Inflammatory macrophage (primary cell): ENCODE results near the gene ARL16.
A peak's percentile ranks its signal among the peaks of the same experiment; 100 is the strongest.

Source experiments
- DNase-seq, 2 donors: peaks; one replicate each; pipeline ENCODE4 v3.0.0-alpha.2; 2020 to 2022

The ARL16 gene

DNA sequence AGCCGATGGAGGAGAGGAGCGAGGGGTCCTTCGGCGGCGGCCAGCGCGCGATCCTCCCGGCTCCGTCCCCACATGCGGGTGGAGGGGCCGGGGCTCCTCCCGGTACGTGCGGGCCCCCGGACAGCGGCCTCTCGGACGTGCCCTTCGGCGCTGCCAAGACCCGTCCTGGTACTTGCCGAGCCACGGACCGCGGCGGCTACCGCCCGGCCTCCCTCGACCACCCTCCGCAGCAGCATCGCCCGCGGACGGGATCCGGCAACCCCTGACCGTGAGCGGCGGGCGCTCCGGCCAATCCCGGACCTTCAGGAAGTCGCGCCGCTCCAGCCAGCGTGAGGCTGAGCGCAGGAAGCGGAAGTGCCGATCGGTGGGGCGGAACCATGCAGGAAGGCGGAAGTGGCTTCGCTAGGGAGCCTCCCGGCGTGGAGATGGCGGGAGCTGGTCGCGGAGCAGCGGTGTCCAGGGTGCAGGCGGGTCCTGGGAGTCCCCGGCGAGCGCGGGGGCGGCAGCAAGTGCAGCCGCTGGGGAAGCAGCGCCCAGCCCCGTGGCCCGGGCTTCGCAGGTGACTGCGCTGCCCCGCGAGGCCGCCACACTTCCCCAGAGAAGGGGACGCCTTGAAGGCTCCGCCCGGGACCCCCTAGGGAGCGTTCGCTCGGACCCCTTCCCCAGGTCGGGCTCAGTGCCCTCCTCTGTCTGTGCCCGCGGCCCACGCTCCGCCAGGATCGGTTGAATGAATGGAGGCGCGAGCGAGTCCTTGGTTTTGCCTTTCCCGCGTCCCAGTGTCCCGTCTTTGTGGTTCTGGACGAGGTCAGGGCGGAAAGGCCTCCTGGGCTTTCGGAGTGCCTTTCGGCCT, 17.0 kb downstream of the ARL16 start, which contains the start of the genes CCDC137 and OXLD1:
TSS of gene CCDC137 (plus strand) at position 396 of the 850 bp plus-strand sequence. CDS start at position 426, 30 bp downstream.
TSS of gene OXLD1 (minus strand) at position 264 of the 850 bp plus-strand sequence. CDS start at position 236, 28 bp downstream.
- DNase-seq: peak; percentile 97 to 99

GRCh38 chr17:81666092-81666341, 17.6 kb downstream of the ARL16 start:
- DNase-seq: peak in 1 of 2 donors; percentile 21

GRCh38 chr17:81665205-81666091, 18.1 kb downstream of the ARL16 start:
- peak; percentile 14 to 35 for DNase-seq

DNA sequence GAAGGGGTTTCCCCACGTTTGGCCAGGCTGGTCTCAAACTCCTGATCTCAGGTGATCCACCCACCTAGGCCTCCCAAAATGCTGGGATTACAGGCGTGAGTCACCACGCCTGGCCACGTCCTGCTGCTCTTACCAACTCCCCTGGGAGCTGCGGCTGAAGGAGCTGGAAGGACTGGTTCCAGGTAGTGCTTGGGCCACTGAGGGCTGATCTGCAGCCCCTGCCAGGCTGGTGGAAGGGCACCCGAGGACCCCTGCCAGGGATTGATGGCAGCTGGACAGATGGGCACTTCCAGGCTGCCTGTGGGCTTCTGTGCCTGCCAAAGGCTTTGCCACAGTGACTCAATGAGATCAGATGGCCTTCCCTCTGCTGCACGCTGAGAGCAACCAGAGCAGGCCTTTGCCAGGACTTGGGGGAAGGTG, 19.5 kb downstream of the ARL16 start:
- no peak for DNase-seq

DNA sequence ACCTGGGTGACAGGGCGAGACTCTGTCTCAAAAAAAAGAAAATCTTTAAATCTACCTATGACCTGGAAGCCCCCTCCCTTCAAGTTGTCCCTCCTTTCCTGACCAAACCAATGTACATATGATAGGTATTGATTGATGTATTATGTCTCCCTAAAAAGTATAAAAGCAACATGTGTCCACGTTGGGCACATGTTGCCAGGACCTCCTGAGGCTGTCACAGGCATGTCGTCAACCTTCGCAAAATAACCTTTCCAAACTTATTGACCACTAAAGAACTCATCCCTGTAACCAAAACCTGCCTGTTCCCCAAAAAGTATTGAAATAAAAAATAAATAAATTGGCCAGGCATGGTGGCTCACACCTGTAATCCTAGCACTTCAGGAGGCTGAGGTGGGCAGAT, 21.6 kb downstream of the ARL16 start:
- DNase-seq: no peak

DNA sequence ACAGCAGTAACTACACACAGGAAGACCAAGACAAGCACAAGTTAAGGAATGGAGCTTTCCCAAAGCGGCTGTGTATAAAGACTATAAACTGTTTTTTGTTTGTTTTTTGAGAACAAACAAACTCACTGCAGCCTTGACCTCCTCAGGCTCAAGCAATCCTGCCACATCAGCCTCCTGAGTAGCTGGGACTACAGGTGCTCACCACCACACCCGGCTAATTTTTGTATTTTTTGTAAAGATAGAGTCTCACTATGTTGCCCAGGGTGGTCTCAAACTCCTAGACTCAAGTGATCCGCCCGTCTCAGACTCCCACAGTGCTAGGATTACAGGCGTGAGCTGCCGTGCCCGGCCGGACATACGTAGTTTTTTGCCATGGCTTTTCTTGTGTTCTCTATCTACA, 23.2 kb downstream of the ARL16 start:
- DNase-seq: no peak

GRCh38 chr17:81659038-81659437, 24.6 kb downstream of the ARL16 start:
- no peak for DNase-seq

DNA sequence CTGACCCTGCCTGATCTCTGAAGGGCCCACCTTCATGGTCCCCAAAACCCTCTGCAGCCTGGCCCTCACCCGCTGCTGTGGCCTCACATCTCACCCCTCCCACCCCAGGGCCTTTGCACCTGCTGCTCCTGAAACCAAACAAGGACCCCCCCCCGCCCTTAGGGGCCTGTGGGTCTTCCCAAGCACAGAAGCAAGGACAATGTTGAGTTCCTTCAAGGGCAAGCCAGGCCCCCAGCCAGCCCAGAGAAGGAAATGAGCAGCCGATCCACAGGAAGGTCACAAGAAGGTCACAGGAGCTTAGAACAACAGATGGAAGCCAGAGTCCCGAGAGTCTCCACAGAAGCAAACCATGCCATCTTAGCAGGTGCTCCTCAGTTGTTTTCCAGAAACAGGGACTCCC, 26.8 kb downstream of the ARL16 start:
- no peak for DNase-seq

DNA sequence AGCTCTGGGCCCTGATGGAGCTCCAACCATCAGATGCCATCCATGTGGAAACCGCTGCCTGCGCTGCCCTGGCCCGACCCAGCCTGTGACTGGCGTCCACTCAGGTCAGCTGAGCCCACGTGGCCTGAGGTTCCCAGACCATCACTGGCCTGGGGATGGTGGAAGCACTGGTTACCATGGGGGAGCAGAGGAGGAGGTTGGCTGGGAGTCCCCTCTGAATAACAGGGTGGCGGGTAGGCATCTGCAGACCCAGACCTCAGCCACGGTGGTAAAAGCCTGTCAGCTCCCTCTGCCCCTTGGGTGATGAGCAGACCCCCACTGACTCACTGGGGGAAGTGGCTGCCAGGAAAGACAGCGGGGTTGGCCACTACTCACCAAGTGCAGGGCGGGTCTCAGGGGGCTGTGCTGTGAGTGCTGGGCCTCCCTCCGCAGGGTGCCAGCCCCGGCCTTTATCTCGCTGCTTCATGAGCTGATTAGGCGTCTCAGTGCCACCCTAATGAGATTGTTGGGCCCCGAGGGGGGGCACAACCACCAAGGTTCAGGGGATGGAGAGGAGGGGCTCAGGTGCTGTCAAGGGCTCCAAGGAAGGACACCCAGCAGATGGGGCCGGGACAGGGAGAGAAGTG, 27.4 kb downstream of the ARL16 start, which contains the start of gene PDE6G:
TSS of gene PDE6G (minus strand) at position 425 of the 626 bp plus-strand sequence. CDS start 3,237 bp downstream, outside the sequence.
- no peak for DNase-seq

DNA sequence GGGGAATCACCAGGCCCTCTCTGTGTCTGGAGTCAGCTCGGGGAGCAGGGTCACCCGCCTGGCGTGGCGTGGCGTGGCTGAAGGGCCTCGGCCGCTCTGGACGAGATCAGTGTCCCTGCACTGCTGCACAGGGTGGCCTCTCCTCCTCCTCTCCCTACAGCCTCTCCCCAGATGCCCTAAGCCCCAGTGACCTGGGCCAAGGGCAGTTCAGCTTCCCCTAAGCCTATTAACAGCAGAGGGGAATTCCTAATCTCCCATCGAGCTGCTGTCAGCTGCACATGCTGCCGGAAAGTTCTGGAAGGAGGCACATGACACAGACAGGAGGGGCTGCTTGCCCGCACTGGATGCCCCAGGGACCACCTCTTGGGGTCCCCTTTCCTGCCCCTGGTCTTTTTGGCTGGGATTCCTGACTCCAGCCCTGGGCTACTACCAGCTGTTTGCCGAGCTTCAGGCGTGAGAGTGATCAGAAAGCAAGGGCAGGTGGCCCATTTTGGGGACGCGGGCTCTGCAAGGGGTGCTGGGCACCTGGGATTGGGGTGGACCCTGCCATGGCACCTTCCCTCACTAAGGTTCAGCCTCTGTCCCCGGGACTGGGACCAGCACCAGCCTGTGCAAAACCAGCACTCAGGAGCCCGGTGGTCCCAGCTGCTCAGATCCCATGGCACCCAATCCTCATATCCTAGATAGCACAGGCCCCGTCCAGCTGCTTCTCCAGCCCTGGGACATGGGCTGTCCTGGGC, 28.0 kb downstream of the ARL16 start:
- peak in 1 of 2 donors; percentile 55 for DNase-seq

DNA sequence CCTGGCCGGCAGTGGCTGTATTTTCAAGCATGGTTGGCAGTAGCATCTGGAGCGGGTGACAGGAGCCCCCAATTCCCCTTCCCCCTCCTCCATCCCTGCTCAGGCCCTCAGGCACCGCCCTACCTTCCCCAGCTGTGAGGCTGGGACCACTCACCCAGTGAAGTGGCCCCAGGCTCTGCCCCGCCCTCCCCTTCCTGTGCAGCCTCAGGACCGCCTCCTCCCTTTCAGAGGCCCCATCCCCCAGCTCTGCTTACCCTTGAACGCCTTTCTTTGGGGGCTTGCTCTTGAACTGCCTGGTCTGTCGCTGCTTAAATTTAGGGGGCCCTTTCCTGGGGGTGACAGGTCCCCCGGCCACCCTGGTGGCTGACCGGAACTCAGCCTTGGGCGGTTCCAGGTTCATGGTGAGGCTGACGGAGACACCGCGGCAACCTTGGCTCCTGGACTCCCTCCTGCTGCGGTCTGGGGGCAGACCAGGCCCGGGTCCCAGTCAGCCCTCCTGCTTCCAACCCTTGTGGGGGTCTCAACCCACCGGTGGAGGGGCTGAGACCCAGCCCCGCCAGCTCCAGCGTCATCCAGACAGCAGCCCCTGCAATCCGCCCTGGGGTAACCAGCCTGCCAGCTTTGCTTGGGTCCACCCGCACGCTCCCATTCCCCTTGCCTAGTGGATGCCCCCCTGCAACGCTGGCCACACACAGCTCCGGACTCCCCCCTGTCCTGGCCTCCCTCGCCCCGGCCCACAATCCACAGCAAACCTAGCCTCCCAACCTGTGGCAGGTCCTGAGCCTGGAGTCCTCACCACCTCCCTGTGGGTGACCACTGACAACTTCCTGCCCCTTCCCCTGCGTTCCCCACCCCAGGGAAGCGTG, 30.5 kb downstream of the ARL16 start:
- DNase-seq: no peak

DNA sequence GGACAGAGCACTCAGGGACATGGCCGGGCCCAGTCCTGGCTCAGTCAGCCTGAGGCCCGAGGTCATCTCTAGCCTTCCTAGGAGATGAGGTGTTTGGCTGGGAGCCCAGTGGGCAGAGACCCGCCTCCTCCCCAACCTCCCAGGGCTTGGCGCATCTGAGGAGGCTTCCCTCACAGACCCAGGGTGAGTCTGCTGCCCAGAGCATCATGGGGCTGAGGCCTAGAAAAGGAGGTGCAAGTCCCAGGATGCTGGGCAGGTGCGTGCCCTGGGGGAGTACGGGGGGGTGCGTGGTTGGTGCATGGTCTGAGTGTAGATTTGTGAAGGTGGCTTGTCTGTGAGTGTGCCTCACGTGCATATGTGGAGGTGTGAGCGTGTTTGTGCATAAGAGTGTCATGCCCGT, 31.9 kb downstream of the ARL16 start:
- no peak for DNase-seq

GRCh38 chr17:81650951-81651350, 32.6 kb downstream of the ARL16 start:
- DNase-seq: no peak

GRCh38 chr17:81648707-81649085, 34.9 kb downstream of the ARL16 start:
- DNase-seq: no peak

GRCh38 chr17:81648013-81648706, 35.4 kb downstream of the ARL16 start:
- no peak for DNase-seq

DNA sequence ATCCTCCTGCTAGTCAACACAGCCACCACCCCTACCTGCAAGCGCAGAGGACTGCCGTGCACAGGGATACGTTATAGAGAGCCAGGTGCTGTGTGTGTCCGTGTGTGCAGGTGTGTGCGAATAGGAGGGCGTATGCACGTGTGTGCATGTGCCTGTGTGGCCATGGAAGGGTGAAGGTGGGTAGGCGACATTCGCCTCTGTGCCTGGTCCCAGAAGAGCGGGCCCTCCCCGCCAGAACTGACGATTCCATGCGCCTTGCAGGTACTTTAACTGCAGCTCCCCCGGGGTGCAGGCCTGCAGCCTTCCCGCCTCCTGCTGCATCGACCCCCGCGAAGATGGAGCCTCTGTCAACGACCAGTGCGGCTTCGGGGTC, 36.0 kb downstream of the ARL16 start:
- DNase-seq: no peak

- DNase-seq: no peak
Measured at GRCh38 chr17:81646869-81647600, 36.6 kb downstream of the ARL16 start.

GRCh38 chr17:81644976-81645952, 38.3 kb downstream of the ARL16 start:
- no peak for DNase-seq

DNA sequence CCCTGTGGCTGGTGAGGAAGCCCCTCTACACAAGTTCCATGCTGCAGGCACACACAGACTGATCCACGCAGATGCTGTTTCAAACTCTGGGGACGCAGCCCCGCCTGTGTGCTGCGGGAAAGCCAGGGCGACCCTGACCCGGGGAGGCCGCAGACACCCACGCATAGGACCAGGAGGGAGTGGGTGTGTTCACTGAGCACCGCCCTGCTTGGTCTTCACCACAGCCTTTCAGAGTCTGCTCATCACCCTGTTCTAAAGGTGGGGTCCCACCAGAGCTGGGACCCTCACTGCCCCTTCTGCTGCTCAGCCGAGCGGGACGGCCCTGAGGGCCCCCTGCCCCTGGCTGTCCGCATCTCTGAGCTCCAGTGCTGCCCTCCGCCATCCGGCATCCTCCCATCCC, 39.1 kb downstream of the ARL16 start:
- no peak for DNase-seq
